NCI-H146 treated with DMSO at 0.1 percent for 48 hours (cell line): ENCODE measurements around the gene FASTK.

ENCODE experiments used
- DNase-seq: peaks from one replicate; lab custom pipeline; 2025; ENCODE audit not compliant: unreplicated experiment; lab: John Stamatoyannopoulos, UW

Gene FASTK

GRCh38 chr7:151068069-151068773 is 12.4 kb downstream of the FASTK start:
- DNase-seq = no peak

- no peak for DNase-seq
Measured at GRCh38 chr7:151066273-151066974, 14.2 kb downstream of the FASTK start.

DNA sequence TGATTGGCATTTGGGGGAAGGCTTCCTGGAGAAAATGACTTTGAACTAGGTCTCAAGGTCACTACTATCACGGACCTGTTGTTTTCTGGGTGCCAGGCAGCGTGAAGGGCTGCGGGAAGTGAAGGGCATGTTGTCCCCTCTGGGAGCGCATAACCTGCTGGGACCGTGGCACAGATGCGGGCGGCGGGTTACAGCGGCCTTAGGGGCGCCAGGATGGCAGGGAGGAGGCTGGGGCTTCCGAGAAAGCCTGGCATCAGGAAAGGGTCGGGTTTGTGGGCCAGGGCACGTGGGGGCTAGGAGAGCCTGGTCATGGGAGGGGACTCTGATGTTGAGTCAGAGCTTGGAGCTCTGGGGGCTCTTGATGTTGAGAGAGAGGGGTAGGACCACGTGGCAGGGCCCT is 15.1 kb downstream of the FASTK start:
- no peak for DNase-seq

- DNase-seq = no peak
Measured at GRCh38 chr7:151064993-151065392, 15.6 kb downstream of the FASTK start.

GRCh38 chr7:151064454-151064853 is 16.2 kb downstream of the FASTK start:
- DNase-seq = no peak

GRCh38 chr7:151063212-151063561 is 17.4 kb downstream of the FASTK start:
- no peak for DNase-seq

DNA sequence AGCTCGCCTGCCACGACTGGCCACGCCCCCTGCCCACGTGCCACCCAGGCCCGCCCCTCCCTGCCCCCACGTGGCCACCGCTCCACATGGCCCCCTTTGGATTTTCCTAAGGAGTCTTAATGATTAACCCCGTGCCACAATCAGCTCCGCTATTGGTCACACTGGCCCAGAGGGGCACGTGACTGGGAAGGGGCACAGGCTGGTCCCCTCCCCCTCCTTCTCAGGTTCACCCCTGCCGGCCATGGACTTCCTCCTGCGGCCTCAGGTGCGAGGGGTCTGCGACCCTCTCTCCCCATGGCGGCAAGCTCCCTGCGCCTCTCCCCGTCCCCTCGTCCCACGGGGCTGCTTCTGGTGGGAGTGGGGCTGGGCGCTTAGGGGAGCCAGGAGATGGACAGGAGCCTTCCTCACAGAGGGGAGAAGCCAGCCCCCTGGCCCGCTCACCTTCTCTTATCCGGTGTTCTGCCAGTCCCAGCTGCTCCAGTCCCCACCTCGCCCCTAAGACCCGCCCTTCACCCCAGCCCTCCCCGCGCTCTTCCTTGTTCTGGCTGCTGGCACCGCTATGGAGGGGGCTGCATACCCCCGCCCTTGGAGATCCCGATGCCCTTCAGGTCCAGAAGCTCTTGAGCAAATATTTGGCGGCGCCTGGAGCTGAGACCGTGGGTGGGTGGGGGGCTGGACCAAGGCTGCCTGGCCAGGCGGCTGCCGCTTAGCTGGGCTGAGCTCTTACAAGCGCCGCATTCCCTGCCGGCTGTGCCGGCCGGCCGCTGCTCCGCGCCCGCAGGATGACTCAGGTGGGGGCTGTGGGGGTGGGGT is 18.0 kb downstream of the FASTK start:
- DNase-seq = no peak

- DNase-seq = no peak
Measured at GRCh38 chr7:151062111-151062398, 18.6 kb downstream of the FASTK start.

DNA sequence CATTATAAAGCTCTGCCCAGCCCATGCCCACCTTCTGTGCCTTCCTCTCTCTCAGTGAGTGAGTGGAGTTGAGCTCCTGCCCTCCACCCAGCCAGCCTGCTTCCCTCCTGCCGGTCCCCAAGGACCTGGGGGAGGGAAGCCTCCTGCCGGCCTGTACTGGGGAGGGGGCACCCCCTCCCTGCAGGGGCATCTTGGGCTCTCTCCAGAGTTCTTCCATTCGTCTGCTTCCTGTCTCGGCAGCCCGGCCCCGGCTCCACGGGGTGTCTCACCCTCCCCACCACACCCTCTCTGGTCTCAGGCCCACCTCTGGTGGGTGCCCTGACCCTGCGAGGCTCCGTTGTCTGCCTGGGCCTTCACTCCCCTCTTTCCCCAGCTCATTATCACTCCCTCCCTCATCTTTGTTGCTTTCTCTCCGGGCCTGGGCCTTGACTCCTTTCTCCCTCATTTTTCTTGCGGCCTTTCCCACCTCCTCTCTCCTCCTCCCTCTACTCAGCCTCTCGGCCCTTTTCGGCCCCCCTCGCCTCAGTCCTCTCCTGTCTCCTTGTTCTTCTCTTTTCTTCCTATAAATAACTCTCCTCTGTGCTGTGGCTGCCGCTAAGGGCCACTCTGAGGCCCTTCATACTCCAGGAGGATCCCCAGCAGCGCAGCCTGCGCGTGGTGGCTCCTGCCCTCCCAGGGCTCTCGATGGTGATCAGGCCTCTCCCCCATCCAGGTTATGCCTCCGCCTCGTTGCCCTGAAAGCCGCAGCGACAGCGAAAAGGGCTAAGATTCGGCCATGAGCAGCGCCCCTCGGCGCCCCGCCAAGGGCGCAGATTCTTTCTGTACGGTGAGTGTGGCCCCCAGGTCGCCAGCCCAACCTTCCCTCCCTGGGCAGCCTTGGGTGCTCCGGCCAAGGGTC is 19.1 kb downstream of the FASTK start:
- DNase-seq = no peak

DNA sequence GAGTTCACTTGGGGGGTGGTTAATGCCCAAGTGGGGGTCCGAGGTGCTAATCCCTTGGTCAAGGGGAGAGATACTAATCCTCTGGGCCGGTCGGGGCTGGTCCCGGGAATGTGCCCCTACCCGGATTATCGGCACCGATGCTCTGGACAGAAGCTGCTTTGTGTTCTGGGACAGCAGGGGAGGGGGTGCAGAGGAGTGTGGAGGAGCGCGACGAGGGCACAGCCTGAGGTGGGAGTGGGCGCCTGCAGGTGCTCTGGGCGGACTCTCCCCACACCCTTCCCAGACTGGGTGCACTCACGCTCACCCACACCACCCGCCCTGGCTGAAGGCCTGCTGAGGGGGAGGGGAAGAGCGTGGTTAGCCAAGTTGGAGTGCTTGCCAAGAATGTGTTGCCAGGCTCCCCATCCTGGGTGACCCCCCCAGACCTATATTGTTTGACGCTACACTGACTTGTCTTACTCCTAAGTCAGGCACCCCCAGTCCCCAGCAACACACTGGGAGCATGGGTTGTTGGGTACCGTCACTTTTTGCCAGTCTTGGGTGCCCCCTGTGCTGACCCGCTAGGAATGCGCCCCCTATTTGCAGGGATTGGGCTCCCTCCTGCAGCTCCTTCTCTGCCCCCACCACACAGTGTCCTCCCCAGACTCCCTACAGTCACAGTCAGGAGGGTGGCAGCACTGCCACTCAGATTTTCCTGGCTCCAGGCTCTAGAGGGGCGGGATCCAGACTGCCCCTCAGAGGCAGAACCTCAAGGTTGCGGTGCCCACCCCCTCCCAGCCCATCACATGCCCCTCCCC is 20.0 kb downstream of the FASTK start:
- DNase-seq = no peak

- no peak for DNase-seq
Measured at GRCh38 chr7:151060113-151060415, 20.5 kb downstream of the FASTK start.

GRCh38 chr7:151059367-151060112 is 21.1 kb downstream of the FASTK start, which contains the start of gene SLC4A2:
TSS of gene SLC4A2 (plus strand) at chr7:151059589. CDS start at chr7:151061988, 2,399 bp downstream.
- peak; percentile 31 for DNase-seq

GRCh38 chr7:151058781-151059366 is 21.7 kb downstream of the FASTK start:
- DNase-seq = no peak

DNA sequence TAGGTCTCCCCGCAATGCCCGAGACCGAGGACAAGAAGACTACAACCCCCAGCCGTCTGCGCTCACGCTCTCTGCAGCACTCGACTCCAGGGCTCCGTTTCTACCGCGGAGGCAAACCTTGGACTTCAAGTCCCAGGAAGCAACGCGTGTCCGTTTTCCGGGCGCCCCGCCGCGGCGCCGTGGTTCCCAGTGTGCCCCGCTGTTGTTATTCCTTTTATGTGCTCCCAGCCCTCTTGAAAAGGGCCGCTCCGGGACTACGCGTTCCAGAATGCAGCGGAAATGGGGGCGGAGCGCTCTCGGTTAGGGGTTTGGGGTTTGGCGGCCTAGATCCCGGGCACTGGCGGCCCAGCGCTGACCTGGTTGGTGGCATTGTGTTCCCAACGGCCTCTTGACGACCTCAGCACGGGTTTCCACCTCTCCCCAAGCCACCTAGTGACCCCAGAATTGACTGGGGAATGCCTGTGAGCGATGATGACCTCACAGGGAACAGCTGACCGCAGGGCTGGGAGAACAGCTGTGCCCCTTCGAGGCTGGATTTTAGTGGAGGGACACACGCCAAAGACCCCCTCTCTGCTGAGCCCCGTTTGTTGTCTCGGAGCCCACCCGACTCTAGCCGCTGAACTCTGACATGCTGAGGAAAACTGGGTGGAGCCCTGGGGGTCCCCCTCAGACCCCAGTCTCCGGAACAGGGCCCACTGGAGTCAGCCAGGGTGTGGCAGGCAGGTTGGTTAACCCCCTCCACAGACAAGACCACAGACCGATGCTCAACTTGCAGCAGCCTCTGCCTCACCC is 22.4 kb downstream of the FASTK start:
- DNase-seq = peak; percentile 97

DNA sequence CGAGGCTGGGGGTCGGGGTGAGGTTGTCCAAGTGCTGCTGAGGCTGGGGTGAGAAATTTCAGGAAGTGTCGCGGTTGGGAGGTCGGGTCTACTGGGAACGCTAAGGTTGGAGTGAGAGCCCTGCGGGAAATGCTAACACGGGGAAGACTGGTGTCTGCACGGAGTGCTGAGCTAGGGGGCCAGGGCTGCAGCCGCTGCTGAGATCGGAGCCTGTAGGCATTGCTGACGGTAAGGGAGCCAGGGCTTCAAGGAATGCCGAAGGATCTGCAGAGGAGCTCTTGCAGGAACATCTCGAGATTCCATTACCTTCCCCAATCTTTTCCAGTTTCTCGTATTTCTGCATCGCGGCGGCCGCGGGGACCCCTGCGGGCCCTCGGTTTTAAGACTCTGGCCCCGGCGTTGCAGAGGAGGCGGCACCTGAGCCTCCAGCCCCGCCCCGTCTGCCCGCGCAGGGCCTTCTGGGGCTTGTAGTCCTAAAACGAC is 23.1 kb downstream of the FASTK start, which contains the start of gene CDK5:
Gene CDK5 (minus strand): TSS at position 392 of the 483 bp plus-strand sequence. CDS start 49 bp downstream, at position 343.
- peak; percentile 82 for DNase-seq

DNA sequence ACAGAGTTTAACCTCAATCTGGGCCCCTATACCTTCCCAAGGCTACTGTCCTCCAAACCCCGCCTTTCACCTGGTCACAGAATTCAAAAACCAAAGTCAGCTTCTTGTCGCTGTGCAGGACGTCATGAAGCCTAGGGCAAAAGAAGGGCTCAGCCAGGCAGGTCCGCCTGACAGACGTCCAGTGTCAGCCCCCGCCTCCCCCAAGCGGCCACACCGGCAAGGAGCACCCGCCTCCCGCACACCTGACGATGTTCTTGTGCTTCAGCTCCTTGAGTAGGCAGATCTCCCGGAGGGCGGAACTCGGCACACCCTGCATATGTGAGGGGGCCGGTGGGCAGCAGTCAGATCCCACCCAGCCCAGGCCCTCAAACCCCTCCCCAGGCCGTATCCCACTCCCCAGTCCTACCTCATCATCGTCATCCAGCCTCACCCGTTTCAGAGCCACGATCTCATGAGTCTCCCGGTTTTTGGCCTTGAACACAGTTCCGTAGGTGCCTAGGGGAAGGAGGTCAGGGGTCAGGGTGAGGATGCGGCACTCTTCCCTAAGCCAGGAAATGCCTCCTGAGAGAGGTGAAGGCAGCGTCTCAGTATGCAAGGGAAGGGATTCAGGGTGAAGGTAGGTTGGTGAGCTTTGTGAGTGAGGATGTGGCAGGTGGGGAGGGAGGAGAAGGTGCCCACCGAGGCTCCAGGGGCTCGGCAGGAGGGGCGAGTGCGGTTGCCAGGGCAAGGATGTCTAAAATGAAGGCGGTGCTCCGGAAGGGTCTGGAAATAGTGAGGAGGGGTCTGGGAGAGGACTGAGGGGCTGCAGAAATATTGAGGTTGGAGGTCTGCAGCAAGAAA is 23.7 kb downstream of the FASTK start:
- no peak for DNase-seq

GRCh38 chr7:151056283-151056665 is 24.3 kb downstream of the FASTK start:
- no peak for DNase-seq
